Activated CD4-positive, alpha-beta T cell treated with anti-CD3 and anti-CD28 coated beads, Interleukin-2, amount 50 U/mL, for 24 hours (primary cell): ENCODE measurements around the gene RNF187.
"Not testable (repeated sequence)": the region's sequence is repeated elsewhere in the genome, so short reads cannot be mapped to it uniquely, and the experiment has no call there.

Source experiments
- DNase-seq, 2 donors: peaks; one replicate each; pipeline ENCODE4 v3.0.0-alpha.2; 2020; ENCODE audit warnings: low read depth in 1 of 2, low spot score in 1 of 2

RNF187 gene

GRCh38 chr1:228486596-228487335 is 416 bp upstream of the RNF187 start:
- peak; percentile 66 to 73 for DNase-seq

- DNase-seq, result no peak
Measured at GRCh38 chr1:228488125-228488817, 1.1 kb downstream of the RNF187 start.

- DNase-seq, result no peak
Measured at GRCh38 chr1:228488818-228489674, 1.9 kb downstream of the RNF187 start.

GRCh38 chr1:228490120-228491078 is 3.2 kb downstream of the RNF187 start:
- DNase-seq, result no peak

GRCh38 chr1:228493141-228494043 is 6.2 kb downstream of the RNF187 start:
- DNase-seq, result no peak

GRCh38 chr1:228494044-228494353 is 6.8 kb downstream of the RNF187 start:
- no peak for DNase-seq

- no peak for DNase-seq
Measured at GRCh38 chr1:228494391-228494790, 7.2 kb downstream of the RNF187 start.

GRCh38 chr1:228494970-228495853 is 8.0 kb downstream of the RNF187 start:
- no peak for DNase-seq

GRCh38 chr1:228496084-228496483 is 8.9 kb downstream of the RNF187 start:
- DNase-seq, result no peak

- no peak for DNase-seq
Measured at GRCh38 chr1:228496494-228496893, 9.3 kb downstream of the RNF187 start.

GRCh38 chr1:228497206-228497605 is 10.0 kb downstream of the RNF187 start:
- no peak for DNase-seq

GRCh38 chr1:228497817-228498216 is 10.6 kb downstream of the RNF187 start:
- DNase-seq, result no peak

- no peak for DNase-seq
Measured at GRCh38 chr1:228500143-228500734, 13.1 kb downstream of the RNF187 start.

GRCh38 chr1:228500901-228501871 is 14.0 kb downstream of the RNF187 start:
- DNase-seq, result peak; percentile 81 to 86

GRCh38 chr1:228502522-228502921 is 15.3 kb downstream of the RNF187 start:
- DNase-seq, result no peak

GRCh38 chr1:228505944-228506343 is 18.8 kb downstream of the RNF187 start:
- DNase-seq, result not testable (repeated sequence)

- DNase-seq, result no peak
Measured at GRCh38 chr1:228507961-228508652, 20.9 kb downstream of the RNF187 start.
